Liver (tissue), 3 donors: ENCODE data around the gene CCDC192.
"Not testable (repeated sequence)": the region's sequence is repeated elsewhere in the genome, so short reads cannot be mapped to it uniquely, and the experiment has no call there.

ENCODE experiments used
- FOXA1 ChIP-seq: IDR thresholded peaks from 2 replicates; pipeline ENCODE4 v1.6.1; 2016; ENCODE audit warnings: antibody characterized with exemption
- HNF4G ChIP-seq: IDR thresholded peaks from 2 replicates; pipeline ENCODE4 v1.6.1; 2016; ENCODE audit warnings: antibody characterized with exemption
- JUND ChIP-seq, 2 donors: IDR thresholded peaks; 2 replicates each; pipeline ENCODE4 v1.6.1; 2016; ENCODE audit warnings: antibody characterized with exemption in 2 of 2
- MAX ChIP-seq: IDR thresholded peaks from 2 replicates; pipeline ENCODE4 v1.6.1; 2016; ENCODE audit warnings: antibody characterized with exemption
- REST ChIP-seq: IDR thresholded peaks from 2 replicates; pipeline ENCODE4 v1.6.1; 2016; ENCODE audit warnings: antibody characterized with exemption, mild to moderate bottlenecking
- TF ChIP-seq, protein P1 (sequence below): fragments of 150-350 bp; IDR thresholded peaks from 2 replicates; pipeline ENCODE4 v1.5.1; 2017; ENCODE audit warnings: improper control_type of control experiment, low read depth, low read length; ENCODE audit not compliant: missing input control
- TF ChIP-seq, protein P2 (sequence below): IDR thresholded peaks from 2 replicates; pipeline ENCODE4 v1.6.1; 2016; ENCODE audit warnings: antibody characterized with exemption
- donor health status: healthy.
- donor health status: healthy.

GRCh38 chr5:127713083-127713482 is 9.9 kb downstream of the CCDC192 start:
- not testable (repeated sequence) for TF ChIP-seq REST; MAX; FOXA1; HNF4G; JUND (IDR thresholded peaks at IDR 0.05)
- TF ChIP-seq, protein P1, sequence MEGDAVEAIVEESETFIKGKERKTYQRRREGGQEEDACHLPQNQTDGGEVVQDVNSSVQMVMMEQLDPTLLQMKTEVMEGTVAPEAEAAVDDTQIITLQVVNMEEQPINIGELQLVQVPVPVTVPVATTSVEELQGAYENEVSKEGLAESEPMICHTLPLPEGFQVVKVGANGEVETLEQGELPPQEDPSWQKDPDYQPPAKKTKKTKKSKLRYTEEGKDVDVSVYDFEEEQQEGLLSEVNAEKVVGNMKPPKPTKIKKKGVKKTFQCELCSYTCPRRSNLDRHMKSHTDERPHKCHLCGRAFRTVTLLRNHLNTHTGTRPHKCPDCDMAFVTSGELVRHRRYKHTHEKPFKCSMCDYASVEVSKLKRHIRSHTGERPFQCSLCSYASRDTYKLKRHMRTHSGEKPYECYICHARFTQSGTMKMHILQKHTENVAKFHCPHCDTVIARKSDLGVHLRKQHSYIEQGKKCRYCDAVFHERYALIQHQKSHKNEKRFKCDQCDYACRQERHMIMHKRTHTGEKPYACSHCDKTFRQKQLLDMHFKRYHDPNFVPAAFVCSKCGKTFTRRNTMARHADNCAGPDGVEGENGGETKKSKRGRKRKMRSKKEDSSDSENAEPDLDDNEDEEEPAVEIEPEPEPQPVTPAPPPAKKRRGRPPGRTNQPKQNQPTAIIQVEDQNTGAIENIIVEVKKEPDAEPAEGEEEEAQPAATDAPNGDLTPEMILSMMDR = not testable (repeated sequence)
- TF ChIP-seq, protein P2, sequence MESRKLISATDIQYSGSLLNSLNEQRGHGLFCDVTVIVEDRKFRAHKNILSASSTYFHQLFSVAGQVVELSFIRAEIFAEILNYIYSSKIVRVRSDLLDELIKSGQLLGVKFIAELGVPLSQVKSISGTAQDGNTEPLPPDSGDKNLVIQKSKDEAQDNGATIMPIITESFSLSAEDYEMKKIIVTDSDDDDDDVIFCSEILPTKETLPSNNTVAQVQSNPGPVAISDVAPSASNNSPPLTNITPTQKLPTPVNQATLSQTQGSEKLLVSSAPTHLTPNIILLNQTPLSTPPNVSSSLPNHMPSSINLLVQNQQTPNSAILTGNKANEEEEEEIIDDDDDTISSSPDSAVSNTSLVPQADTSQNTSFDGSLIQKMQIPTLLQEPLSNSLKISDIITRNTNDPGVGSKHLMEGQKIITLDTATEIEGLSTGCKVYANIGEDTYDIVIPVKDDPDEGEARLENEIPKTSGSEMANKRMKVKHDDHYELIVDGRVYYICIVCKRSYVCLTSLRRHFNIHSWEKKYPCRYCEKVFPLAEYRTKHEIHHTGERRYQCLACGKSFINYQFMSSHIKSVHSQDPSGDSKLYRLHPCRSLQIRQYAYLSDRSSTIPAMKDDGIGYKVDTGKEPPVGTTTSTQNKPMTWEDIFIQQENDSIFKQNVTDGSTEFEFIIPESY = not testable (repeated sequence)
